GM12878 (cell line): Measurements from ENCODE around the gene HS6ST1. TPM values are rescaled to one million over a fixed set of nuclear protein-coding genes. Genes with fewer than 3 reads are reported as not detected.

Experiments used
- ATAC-seq: fragments of 200-7000 bp; cut with Tn5 transposase; 3 replicates; pipeline ENCODE4 v1.9.1; 2020; ENCODE audit warnings: mild to moderate bottlenecking, moderate library complexity
- BruUV-seq: library from RNA; stranded (reverse); fragments of 400-500 nt; replicated peaks from 2 replicates; lab custom pipeline; 2021; lab: Mats Ljungman, UMichigan
- CTCF ChIA-PET: fragments of 300-600 bp; sonication (Branson Sonifier 250); formaldehyde crosslinking; extraction: SDS; loops from one replicate; lab custom pipeline; 2021; ENCODE audit warnings: inconsistent platforms; lab: Yijun Ruan, JAX
- POLR2A ChIA-PET: fragments of 350-600 bp; formaldehyde crosslinking; extraction: SDS; loops from one replicate; lab custom pipeline; 2021; ENCODE audit warnings: inconsistent platforms; lab: Charles Lee
- RAD21 ChIA-PET: fragments of 300-600 bp; sonication (Branson Sonifier 250); formaldehyde crosslinking; loops from one replicate; lab custom pipeline; 2023; ENCODE audit warnings: antibody characterized with exemption; ENCODE audit not compliant: unreplicated experiment; lab: Charles Lee
- SMC1A ChIA-PET: fragments of 300-600 bp; sonication (Branson Sonifier 250); formaldehyde crosslinking; loops from one replicate; lab custom pipeline; 2023; ENCODE audit not compliant: unreplicated experiment, uncharacterized antibody; lab: Charles Lee
- DNase-seq: peaks from one replicate; pipeline ENCODE4 v3.0.0-alpha.2; 2011; ENCODE audit warnings: low read depth, low spot score
- FAIRE-seq: peaks from 3 replicates; lab custom pipeline; 2011; peaks lifted over from hg19 to GRCh38; lab: Jason Lieb, UNC
- H2AFZ ChIP-seq: 2 replicates; pipeline ENCODE4 v1.6.0; 2011; ENCODE audit warnings: low read depth, low read length, control low read depth; ENCODE audit not compliant: control insufficient read depth
- H3K27ac ChIP-seq: 2 replicates; pipeline ENCODE4 v1.5.1; 2011; ENCODE audit warnings: control low read depth; ENCODE audit not compliant: control insufficient read depth, insufficient read depth
- H3K27me3 ChIP-seq, 2 experiments: replicated peaks in 1 of 2; 2 replicates each; pipeline versions ENCODE4 v1.6.0 to v1.6.1; 2011; ENCODE audit warnings: low read length in 1 of 2; ENCODE audit not compliant: control insufficient read depth in 2 of 2, insufficient read depth in 2 of 2
- H3K36me3 ChIP-seq, 2 experiments: 2 replicates each; pipeline ENCODE4 v1.5.1; 2011; ENCODE audit warnings: low read length in 1 of 2; ENCODE audit not compliant: control insufficient read depth in 2 of 2, insufficient read depth in 2 of 2
- H3K4me1 ChIP-seq: 2 replicates; pipeline ENCODE4 v1.6.1; 2011; ENCODE audit warnings: mild to moderate bottlenecking, low read length, moderate library complexity, mixed read lengths; ENCODE audit not compliant: control insufficient read depth, insufficient read depth
- H3K4me2 ChIP-seq: 2 replicates; pipeline ENCODE4 v1.6.0; 2011; ENCODE audit warnings: control low read depth; ENCODE audit not compliant: control insufficient read depth, insufficient read depth
- H3K4me3 ChIP-seq: fragments of 200-600 bp; sonication (generic); 2 replicates; pipeline ENCODE4 v1.5.1; 2016
- H3K79me2 ChIP-seq: 2 replicates; pipeline ENCODE4 v1.6.0; 2011; ENCODE audit warnings: low read length; ENCODE audit not compliant: control insufficient read depth, insufficient read depth
- H3K9ac ChIP-seq: 2 replicates; pipeline ENCODE4 v1.8.0; 2011; ENCODE audit warnings: low read length, control low read depth, mixed read lengths; ENCODE audit not compliant: control insufficient read depth, insufficient read depth
- H3K9me3 ChIP-seq: replicated peaks from 3 replicates; pipeline ENCODE4 v1.5.1; 2011; ENCODE audit warnings: mild to moderate bottlenecking, low read length; ENCODE audit not compliant: control insufficient read depth, insufficient read depth
- H4K20me1 ChIP-seq: 2 replicates; pipeline ENCODE4 v1.6.0; 2011; ENCODE audit not compliant: control insufficient read depth, insufficient read depth
- ATF7 ChIP-seq: fragments of 450-650 bp; IDR thresholded peaks from 2 replicates; pipeline ENCODE4 v1.6.1; 2016; ENCODE audit warnings: low read depth, mild to moderate bottlenecking
- CHD2 ChIP-seq: IDR thresholded peaks from 2 replicates; pipeline ENCODE4 v1.6.1; 2011; ENCODE audit warnings: low read depth, low read length, improper control_type of control experiment, borderline replicate concordance
- EGR1 ChIP-seq, 2 experiments: IDR thresholded peaks; 1 replicate in 1 of 2; 2 replicates in 1 of 2; pipeline ENCODE4 v1.6.1; 2011 to 2012; ENCODE audit warnings: low read depth in 2 of 2, low read length in 2 of 2, borderline replicate concordance in 1 of 2, mild to moderate bottlenecking in 1 of 2, moderate library complexity in 1 of 2
- ESRRA ChIP-seq: IDR thresholded peaks from 2 replicates; pipeline ENCODE4 v1.6.1; 2012; ENCODE audit warnings: mild to moderate bottlenecking, low read length, improper control_type of control experiment
- NFIC ChIP-seq: IDR thresholded peaks from 2 replicates; pipeline ENCODE4 v1.6.1; 2012; ENCODE audit warnings: low read depth, mild to moderate bottlenecking, inconsistent platforms, low read length, moderate library complexity
- NFYB ChIP-seq: IDR thresholded peaks from 2 replicates; pipeline ENCODE4 v1.6.1; 2011; ENCODE audit warnings: low read depth, mild to moderate bottlenecking, low read length, improper control_type of control experiment, moderate library complexity; ENCODE audit not compliant: insufficient read depth
- RBBP5 ChIP-seq: fragments of 200-600 bp; sonication (generic); conservative IDR thresholded peaks from 2 replicates; pipeline ENCODE4 v1.6.1; 2016
- SIN3A ChIP-seq: IDR thresholded peaks from 2 replicates; pipeline ENCODE4 v1.6.1; 2012; ENCODE audit warnings: low read depth, low read length, improper control_type of control experiment
- SMARCA5 ChIP-seq: fragments of 450-650 bp; IDR thresholded peaks from 2 replicates; pipeline ENCODE4 v1.6.1; 2017; ENCODE audit warnings: mild to moderate bottlenecking
- STAT3 ChIP-seq: IDR thresholded peaks from 2 replicates; pipeline ENCODE4 v1.6.1; 2011; ENCODE audit warnings: low read depth, low read length, improper control_type of control experiment
- ZNF274 ChIP-seq: IDR thresholded peaks from one replicate; pipeline ENCODE4 v1.8.0; 2011; ENCODE audit not compliant: insufficient read length, insufficient read depth
- ZNF384 ChIP-seq: IDR thresholded peaks from 2 replicates; pipeline ENCODE4 v1.6.1; 2012; ENCODE audit warnings: low read depth, mild to moderate bottlenecking, low read length, improper control_type of control experiment, borderline replicate concordance
- WGBS: methylation state at CpG from one replicate; pipeline ENCODE4 v1.1.6; 2016; ENCODE audit warnings: low lambda C conversion rate; ENCODE audit not compliant: insufficient replicate concordance, insufficient coverage; ENCODE audit errors: missing lambda C conversion rate; 5-methylcytosine and 5-hydroxymethylcytosine counted together
- in situ Hi-C: fragments of 300-500 bp; cut with MboI; formaldehyde crosslinking; loops from 9 replicates; pipeline ENCODE4 v1.14.3; 2018; ENCODE audit warnings: mixed read lengths
- intact Hi-C: fragments of 100-400 bp; cut with micrococcal nuclease; formaldehyde crosslinking; loops from one replicate; pipeline ENCODE4 v1.14.2; 2022; ENCODE audit not compliant: unreplicated experiment
- polyA plus RNA-seq, 11 experiments: library from polyadenylated mRNA; depleted of rRNA in 4 of 11; unstranded in 6 of 11; stranded (reverse) in 5 of 11; fragments of >200 nt; fragmentation: Nextera tagmentation in 4 of 11; fragmentation: Illumina TruSeq in 1 of 11; extraction: Ambion mirVana in 4 of 11; extraction: Trizol in 1 of 11; gene quantifications; 1 replicate in 1 of 11; 2 replicates in 10 of 11; pipeline versions ENCODE4 v1.2.1 to v1.2.3, GENCODE V29; 2011 to 2016; ENCODE audit warnings: inconsistent platforms in 2 of 11, missing spikeins in 2 of 11, low read depth in 1 of 11
- total RNA-seq, 4 experiments: library from RNA; depleted of rRNA in 3 of 4; stranded (reverse); fragments of >200 nt in 3 of 4; fragmentation: Illumina TruSeq in 1 of 4; extraction: Trizol in 1 of 4; gene quantifications; 2 replicates each; pipeline versions ENCODE4 v1.2.1 to v1.2.3, GENCODE V29; 2013 to 2021
- TF ChIP-seq, protein P1 (sequence below): fragments of 450-650 bp; IDR thresholded peaks from 2 replicates; pipeline ENCODE4 v1.6.1; 2017; ENCODE audit warnings: mild to moderate bottlenecking, low read depth, inconsistent platforms; ENCODE audit not compliant: poor library complexity, severe bottlenecking

The HS6ST1 gene
- total and polyA plus RNA-seq, 10 of the 15 experiments (the other 5 are each of a cell fraction or from before 2014, with no cell fraction given) = 0.48 to 17.0 (median 4.7) TPM

- ATAC-seq (no peak), DNase-seq (no peak), FAIRE-seq (no peak)
- Histone ChIP-seq H3K36me3 (no peaks in the 10 kb centered on the region), H3K4me3 (no peak overlapping the region), H3K9me3 (no peaks in the 10 kb centered on the region), H3K27ac (no peak overlapping the region), H3K27me3 (no peaks in the 10 kb centered on the region; a peak in 1 of 4 replicates), H3K4me2 (no peak overlapping the region), H3K9ac (no peak overlapping the region), H4K20me1 (no peaks in the 10 kb centered on the region), H2AFZ (no peak overlapping the region), H3K79me2 (no peaks in the 10 kb centered on the region), H3K4me1 (no peaks in the 10 kb centered on the region)
- TF ChIP-seq, protein P1, sequence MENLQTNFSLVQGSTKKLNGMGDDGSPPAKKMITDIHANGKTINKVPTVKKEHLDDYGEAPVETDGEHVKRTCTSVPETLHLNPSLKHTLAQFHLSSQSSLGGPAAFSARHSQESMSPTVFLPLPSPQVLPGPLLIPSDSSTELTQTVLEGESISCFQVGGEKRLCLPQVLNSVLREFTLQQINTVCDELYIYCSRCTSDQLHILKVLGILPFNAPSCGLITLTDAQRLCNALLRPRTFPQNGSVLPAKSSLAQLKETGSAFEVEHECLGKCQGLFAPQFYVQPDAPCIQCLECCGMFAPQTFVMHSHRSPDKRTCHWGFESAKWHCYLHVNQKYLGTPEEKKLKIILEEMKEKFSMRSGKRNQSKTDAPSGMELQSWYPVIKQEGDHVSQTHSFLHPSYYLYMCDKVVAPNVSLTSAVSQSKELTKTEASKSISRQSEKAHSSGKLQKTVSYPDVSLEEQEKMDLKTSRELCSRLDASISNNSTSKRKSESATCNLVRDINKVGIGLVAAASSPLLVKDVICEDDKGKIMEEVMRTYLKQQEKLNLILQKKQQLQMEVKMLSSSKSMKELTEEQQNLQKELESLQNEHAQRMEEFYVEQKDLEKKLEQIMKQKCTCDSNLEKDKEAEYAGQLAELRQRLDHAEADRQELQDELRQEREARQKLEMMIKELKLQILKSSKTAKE = no peak
- TF ChIP-seq SMARCA5 = no peak
- no peak for TF ChIP-seq ATF7
- no peak for TF ChIP-seq ZNF384
- no peak for TF ChIP-seq ZNF274
- TF ChIP-seq SIN3A = no peak
- TF ChIP-seq NFIC = no peak
- no peak for TF ChIP-seq CHD2
- no peak for TF ChIP-seq NFYB
- TF ChIP-seq RBBP5 = no peak
- no peak for TF ChIP-seq EGR1 (IDR thresholded peaks at IDR 0.05; ENCODE audit: borderline replicate concordance in 1 of 2, low read depth in 2 of 2, low read length in 2 of 2)
- no peak for TF ChIP-seq STAT3
- TF ChIP-seq ESRRA = no peak
- in situ Hi-C loops = no loop called here
- no TSS peak for BruUV-seq
- ChIA-PET RAD21 (no interaction called here), CTCF (interaction anchor here (1.1 kb wide), 1 partner anchor 10 kb away, joined by 3 read pairs; no protein-coding TSS in a partner anchor), POLR2A (no interaction called here), SMC1A (no interaction called here)
- 23% methylated on average over 11 of the region's 11 CpGs for WGBS
- intact Hi-C loops = no loop called here
Measured at GRCh38 chr2:128359841-128360240, 41.2 kb upstream of the HS6ST1 start.
